ENCODE data around the gene HMG20A. TPM values are rescaled to one million over a fixed set of nuclear protein-coding genes. Genes with fewer than 3 reads are reported as not detected.

The HMG20A gene
- polyA plus RNA-seq, 4 donors, result 56.2 to 71.0 (median 64.3) TPM

DNA sequence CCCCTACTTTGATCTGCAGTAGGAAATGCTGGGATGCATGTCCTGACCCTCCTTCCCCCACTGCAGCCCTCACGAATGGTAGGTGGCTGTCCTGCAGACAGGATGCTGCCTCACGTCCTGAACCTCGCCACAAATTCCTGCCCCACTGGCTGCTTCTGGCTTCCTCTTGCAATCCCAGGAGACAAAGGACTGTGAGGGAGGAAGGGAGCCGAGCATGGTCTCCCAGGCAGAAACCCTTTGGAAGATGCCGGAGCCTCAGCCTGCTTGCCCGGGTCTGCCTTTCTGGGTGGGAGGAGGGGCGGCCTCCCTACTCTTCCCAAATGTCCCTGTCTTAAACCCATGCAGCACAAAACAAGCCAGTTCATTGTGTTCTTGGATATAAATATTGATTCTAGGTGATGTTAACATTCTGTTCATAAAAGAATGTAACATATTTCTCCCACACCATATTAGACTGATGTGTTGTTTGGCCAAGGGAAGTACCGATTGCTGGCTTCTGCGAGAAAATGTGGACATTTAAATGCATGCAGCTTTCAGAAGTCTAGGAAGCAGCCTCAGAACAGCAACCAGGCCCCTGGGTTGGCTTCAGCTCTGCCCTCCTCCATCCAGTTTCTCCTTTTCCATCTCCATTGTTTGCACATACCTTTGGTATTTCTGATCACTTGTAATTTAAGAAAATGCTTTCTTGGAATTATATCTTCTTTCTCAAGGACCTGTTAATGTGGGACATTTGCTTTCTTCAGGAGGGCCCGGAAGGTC is 75.3 kb downstream of the HMG20A start:
- no peak for DNase-seq (ENCODE audit: low read depth in 4 of 4, low spot score in 3 of 4)

DNA sequence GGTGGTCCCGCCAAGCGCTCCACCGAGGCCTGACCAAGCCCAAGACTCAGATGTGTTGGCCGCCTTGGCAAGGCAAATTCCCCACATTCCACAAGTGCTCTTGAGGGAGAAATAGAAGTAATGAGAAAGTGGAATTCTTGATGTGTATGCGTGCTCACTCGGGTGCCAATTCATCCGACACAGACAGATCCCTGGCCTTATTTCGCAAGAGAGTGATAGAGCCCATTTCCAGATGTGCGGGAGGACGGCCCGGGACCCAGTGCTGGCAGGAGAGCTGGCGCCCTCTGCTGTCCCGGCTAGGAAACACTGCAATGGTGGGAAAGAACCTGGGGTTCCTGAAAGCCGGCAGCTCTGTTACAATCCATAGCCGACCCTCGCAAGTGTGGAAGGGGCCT is 76.0 kb downstream of the HMG20A start:
- no peak for DNase-seq (ENCODE audit: low read depth in 4 of 4, low spot score in 3 of 4)

DNA sequence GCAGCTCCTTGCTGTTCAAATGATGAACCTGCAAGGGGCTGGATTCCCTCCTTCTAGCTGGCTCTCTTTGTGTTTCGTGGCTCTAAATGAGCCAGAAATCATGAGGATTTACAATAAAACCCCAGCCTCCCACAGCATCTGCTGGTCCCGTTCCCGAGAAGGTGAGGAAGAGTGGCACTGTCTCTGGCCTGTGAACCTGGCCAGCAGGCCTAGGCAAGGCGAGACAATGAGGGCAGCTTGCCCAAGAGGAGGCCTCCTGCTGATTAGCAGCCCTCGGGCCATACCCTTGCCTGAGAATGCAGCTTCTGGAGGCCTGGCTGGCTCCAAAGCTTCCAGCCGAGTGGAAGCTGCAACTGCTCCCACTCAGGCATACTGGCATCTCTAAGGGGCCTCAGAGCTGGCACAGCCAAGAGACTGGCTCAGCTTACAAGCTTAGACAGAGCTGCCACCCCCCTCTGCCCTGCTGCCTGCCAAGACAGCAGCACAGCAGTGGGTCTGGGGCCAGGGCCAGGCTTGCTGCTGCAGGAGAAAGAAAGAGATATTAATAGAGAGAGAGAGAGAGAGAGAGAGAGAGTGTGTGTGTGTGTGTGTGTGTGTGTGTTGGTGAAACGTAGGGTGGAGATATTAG is 76.5 kb downstream of the HMG20A start:
- DNase-seq (ENCODE audit: low read depth in 4 of 4, low spot score in 3 of 4), result no peak

DNA sequence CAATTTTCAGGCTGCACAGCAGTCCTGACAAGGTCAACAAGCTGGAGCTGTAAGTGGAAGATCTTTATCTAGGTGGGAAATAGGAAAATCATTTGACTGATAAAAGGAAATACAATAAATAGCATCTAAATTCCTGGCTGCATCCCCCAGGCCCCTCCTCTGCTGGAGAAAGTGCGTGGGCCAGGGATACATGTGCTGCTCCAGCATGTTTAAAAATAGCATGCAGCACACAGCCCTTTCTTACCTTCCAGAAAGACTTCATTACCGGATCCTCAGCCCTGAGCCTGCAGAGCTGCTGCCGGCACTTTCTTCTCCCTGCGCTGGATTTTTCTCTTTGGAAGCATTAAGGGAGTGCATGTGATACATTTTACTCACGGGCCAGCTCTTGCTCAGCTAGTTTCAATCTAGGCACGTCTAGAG is 77.3 kb downstream of the HMG20A start:
- no peak for DNase-seq (ENCODE audit: low read depth in 4 of 4, low spot score in 3 of 4)

DNA sequence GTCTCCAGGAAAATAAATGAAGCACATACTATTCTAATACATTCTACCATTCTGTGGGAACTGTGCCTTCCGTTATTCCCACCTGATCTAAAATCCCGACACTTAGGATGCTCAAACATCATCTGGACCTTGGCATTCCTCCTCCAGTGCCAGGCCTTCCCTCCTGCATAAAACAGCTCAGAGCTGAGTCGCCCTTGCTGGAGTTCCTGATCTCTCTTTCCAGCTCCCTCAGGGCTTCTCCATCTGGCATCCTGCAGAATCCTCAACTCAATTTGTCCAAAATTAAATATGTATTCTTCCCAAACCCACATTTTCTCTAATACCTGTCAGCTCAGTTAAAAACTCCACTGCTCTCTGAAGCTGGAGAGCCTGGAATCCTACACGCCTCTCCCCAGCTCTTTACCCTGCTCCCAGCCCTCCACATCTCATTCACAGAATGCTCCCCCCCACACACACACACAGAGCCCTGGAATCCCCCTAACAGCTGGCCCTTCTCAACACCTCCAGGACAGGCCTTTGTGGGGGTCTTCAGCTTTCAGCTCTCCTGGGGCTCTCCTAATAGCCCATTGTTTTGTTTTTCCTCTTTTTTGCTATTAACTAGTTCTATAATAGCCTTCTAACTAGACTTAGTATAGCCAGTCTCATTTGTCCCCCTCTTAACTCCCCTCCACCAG is 78.5 kb downstream of the HMG20A start:
- DNase-seq (ENCODE audit: low read depth in 4 of 4, low spot score in 3 of 4), result no peak

DNA sequence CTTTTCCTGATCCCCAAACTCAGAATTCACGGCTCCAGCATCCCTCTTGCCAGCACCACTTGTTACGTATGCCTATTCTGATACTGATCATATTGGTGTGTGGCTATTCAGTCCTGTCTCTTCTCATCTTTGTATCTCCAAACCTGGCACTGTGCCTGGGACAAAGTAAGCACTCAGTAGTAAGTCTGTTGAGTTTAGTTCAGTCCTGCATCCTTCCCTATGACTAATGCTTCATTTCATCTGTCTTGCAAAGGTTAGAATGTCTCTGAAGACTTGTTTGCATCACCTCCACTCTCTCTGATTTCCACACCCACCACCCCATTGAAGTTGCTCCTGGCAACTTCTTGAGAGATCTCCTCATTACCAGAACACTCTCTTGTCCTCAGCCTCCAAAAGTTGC is 80.3 kb downstream of the HMG20A start:
- DNase-seq (ENCODE audit: low read depth in 4 of 4, low spot score in 3 of 4), result no peak

DNA sequence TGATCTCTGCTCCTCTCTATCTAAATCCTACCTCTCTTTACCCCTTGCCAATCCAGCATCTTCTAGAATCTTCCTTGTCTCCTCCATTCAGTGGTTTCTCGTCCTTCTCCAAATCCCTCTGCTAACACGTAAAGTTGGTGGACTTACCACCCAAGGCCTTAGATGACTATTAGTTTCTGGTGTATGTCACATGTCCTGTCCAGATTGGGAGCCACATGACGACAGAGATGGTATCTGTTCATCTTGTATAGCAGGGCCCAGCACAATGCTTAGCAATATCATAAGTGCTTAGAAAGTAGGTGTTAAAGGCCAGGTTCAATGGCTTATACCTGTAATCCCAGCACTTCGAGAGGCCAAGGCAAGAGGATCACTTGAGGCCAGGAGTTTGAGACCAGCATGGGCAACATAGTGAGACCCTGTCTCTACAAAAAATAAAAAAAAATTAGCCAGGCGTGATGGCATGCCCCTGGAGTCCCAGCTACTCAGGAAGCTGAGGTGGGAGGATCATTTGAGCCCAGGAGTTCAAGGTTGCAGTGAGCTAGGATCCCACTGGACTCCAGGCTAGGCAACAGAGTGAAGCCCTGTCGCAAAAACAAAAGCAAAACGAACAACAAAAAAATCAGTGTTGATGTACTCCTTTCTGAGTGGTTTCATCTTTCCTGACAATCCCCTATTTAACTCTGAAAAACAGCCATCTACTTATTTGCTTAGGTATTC is 81.8 kb downstream of the HMG20A start:
- no peak for DNase-seq (ENCODE audit: low read depth in 4 of 4, low spot score in 3 of 4)

DNA sequence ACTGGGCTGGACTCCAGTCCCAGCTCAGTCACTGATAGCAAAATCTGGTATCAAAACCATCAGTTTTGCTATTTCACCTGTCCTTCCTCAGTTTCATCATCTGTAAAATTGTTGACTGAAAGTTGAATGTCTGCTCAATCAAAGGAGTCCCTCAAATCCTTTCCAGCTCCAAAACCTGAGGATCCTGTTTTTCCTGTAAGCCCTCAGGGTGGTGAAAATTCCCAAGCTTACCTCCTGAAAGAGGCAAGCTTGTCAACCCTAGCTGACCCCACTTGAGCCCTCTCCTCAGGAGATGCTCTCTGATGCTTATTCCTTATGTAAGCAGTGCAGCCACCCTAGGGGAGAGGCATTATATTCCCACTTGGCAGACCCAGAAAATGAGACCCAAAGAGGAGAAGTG is 82.6 kb downstream of the HMG20A start:
- no peak for DNase-seq (ENCODE audit: low read depth in 4 of 4, low spot score in 3 of 4)

DNA sequence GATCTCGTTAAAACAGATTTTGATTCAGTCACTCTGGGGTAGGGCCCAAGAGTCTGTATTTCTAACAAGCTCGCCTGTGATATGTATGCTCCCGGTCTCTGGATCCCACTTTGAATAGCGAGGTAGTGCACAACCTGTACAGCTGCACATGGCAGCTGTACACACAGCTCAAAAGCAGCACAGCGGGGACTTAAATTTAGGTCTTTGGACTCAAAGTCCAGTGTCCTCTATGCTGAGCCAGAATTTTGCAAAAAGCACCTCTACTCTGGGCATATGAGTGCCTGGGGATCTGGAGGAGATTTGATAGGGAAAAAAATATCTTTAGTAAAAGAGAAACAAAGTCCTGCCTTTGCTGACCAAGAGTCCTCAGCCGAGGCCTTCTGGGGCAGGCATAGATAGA is 83.1 kb downstream of the HMG20A start:
- no peak for DNase-seq (ENCODE audit: low read depth in 4 of 4, low spot score in 3 of 4)

DNA sequence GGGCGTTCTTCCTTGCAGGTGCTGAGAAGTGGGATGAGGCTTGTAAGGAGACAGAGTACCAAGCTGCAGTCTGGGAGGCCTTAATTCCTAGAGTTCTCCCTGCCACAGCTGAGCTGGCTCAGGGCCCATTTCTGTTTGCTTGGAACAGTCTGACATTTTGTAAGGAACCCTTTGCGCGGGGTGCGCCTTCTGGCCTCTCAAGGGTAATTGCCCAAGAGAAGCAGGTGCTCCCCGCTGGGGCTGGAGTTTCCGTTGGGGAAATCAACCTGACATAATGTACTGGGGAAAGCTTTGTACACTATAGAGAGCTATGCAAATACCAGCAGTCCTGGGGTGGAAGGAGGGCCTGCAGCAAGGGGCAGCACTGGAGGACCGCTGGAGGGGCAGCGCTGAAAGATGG is 83.6 kb downstream of the HMG20A start:
- DNase-seq (ENCODE audit: low read depth in 4 of 4, low spot score in 3 of 4), result no peak

DNA sequence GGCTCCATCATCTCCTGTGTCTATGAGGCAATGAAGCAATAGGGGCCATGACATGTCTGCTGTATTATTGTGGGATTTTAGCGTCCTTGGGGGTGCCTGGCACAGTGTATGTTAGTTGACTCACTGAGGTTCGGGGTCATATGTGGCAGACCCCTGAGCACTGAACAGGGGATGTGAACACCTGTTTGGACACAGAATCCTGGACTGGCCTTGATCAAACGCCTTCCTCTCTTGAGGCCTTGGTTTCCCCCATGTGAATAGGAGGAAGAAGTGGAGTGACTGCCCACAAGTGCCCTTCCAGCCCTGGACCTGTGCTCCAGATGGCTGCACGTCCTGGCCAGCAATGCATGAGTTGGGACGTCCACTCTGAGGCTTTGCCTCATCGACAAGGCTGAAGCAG is 84.2 kb downstream of the HMG20A start:
- DNase-seq (ENCODE audit: low read depth in 4 of 4, low spot score in 3 of 4), result no peak

DNA sequence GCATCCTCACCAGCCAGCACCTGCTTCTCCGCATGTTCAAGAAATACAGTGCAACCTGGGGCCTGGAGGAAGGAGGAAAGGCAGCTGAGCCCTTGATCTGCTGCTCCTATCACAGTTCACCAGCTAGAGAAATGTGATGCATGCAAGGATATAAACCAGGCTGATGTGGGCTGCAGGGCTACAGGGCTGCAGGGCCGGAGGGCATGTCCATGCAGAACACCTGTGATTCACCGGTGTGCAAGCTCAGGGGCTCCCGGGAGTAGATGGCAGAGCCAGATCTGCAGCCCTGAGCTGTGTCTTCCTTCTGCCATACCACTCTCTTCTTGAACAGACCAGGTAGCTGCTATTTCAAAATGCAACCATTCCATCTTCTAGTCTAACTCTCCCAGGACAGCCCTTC is 84.9 kb downstream of the HMG20A start:
- DNase-seq (ENCODE audit: low read depth in 4 of 4, low spot score in 3 of 4), result no peak

DNA sequence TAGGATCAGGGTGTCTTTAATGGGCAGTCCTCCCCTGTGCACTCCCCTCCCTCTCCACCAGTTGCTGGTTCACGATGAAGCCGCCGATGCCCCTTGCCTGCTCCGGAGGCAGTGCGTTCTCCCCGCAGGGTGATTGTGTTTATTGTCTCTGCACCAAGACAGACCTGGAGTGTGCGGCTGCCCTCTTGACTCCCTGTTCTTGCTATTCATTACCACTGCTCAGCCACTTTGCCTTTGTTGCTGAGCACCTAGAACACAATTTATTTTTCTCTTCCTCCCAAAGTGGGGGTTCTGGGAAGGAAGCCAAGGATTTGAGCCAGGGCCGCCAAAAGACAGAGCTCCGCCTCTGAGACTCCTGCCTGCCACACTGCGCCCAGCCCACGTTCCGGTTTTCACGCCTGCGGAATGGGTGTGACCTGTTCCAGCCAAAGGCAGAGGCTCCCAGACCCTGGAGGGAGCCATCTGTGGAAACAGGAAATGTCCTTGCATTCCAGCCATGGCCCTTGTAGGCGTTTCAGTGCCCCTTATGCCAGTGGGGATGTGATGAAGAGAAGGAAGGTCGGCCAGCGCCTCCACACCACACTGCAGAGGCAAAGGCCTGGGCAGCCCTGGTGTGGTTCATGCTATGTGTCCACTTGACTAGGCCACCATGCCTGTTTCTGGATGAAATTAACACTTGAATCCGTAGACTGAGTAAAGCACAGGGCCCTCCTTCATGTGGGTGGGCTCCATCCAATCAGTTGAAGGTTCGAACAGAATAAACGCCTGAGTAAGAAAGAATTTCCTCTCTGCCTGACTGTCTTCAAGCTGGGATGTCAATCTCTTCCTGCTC is 85.8 kb downstream of the HMG20A start:
- no peak for DNase-seq (ENCODE audit: low read depth in 4 of 4, low spot score in 3 of 4)

DNA sequence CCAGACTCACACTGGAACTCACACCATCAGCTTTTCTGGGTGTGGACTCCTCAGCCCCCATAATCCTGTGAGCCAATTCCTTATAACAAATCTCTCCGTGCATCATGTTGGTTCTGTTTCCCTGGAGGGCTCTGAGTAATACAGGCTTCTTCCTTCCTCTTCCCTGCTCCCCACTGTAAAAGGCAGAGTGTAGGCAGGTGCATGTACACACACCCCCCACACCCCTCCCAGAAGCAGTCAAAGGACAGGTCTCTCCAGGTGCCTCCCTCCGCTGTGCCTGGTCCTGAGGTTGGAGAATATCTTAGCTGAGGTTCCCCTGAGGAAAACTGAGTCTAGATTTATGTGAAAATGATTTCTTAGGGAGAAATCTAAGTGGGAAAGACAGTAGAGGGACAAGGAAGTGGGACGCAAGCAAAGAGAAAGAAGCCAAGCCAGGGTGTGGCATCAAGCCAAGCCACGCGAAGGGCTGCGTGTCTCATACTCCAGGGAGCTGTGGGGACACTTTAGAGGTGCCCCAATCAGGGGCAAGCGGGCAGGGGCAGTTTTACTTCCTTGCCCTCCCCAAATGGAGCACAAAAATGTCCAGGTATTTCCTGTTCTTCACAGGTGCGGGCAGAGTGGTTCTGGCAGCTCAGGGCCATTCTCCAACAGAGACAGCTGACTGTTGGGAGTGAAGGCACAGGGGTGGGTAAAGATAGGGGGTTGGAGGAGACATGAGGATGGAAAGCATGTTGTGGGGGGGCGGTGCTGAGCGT is 86.6 kb downstream of the HMG20A start:
- no peak for DNase-seq (ENCODE audit: low read depth in 4 of 4, low spot score in 3 of 4)

DNA sequence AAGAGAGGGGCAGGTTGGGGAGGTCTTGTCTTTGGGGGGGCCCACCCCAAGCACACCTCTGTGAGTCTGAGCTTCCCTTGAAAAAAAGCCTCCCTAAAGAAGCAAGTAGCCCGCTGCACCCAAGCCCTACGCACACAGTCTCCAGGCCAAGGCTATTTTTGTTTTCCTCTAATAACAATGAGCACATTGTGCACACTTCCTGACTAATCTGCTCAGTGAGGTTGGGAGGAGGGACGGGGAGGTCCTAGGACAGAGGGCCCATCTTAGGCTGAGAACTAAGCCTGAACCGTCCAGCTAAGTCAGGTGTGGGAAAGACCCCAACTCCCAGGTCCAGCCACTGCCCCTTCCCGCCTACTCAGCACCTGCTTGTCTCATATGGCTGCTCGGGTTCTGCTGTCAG is 87.2 kb downstream of the HMG20A start:
- no peak for DNase-seq (ENCODE audit: low read depth in 4 of 4, low spot score in 3 of 4)

DNA sequence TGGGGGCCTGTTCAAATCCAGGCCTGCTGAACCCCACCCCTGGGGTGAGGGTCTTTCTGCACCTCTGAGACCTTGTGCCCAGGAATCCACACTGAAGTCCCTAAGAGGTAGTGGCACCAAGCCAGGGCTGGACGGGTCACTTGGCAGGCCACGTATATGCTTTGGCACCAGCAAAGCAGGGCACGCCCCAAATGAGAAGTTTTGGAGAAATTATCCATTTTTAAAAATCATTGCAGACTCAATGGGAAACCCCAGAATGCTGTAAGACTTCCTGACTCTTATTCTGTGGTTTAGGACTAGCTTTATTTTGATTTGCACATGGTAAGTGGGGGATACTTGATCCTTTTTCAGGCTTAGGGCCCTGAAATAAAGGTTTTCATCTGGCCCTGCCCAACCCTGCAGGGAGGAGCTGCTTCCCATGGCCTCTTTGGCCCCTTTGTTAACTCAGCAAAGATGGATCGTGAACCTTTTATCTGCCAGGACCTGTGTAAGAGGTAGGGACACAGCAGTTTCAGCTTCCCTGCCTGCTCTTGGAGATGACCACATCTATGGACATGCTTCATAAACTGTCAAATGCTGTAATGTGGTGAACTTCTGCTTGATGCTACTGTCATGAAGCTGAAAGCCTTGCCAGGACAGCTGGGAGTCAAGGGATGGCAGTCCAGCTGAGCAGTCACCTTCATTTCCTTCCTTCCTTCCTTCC is 88.0 kb downstream of the HMG20A start:
- no peak for DNase-seq (ENCODE audit: low read depth in 4 of 4, low spot score in 3 of 4)

DNA sequence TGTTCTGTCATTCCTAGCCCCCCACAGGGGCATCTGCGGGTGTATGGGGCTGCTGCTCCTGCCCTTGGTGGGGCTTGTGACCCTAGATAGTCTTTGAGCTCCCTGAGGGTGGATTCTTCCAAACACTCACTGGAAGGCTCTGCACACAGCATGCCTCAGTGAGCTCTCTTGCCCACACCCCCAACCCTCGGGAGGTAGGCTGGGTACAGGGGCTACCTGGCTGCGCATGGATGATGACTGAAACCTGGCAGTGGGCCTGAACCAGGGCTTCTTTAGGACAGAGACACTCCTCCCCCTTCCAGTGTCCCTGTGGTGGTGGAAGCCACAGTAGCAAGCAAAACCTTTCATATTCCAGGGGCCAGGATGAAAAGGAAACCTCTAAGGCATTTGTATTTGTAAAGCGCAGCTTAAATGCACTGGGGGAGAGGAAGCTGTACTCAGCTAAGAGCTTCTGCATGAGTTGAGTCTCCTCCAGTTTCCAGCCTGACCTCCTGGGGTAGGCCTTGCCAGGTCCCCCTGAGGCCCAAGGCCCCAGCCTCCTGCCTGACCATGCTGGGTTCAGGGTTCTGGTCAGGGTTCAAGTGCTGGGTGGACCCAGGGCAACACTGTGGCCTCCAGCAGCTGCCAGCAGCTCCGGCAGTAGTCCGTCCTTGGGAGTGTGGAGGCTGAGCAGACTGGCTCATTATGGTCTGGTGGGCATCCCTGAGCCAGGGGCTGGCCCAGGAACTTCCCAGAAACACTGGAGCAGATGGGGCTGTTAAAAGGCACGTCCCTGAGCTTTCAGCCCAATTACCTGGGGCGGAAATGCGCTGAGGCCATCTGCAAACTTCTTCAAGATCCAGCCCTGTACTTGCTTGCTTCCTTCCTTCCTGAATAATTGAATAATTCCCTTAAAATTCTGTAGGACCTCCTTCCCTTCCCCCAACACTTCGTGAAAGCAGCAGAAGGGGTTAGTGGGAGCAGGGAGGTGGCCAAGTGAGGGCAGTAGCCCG is 89.7 kb downstream of the HMG20A start:
- DNase-seq (ENCODE audit: low read depth in 4 of 4, low spot score in 3 of 4), result no peak

DNA sequence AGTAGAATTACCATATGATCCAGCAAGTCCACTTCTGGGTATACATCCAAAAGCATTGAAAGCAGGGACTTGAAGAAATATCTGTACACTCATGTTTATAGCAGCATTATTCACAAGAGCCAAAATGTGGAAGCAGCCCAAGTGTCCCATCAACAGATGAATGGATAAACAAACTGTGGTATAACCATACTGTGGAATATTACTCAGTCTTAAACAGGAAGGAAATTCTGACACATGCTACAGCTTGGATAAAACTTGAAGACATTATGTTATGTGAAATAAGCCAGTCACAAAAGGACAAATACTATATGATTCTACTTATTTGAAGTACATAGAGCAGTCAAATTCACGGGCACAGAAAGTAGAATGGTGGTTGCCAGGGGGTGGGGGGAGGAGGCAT is 91.2 kb downstream of the HMG20A start:
- no peak for DNase-seq (ENCODE audit: low read depth in 4 of 4, low spot score in 3 of 4)

Data from right renal pelvis (tissue), 4 donors.